PFSK-1 (cell line): Measurements from ENCODE around the gene CYP2R1.

Experiments used
- FOXP2 ChIP-seq: optimal IDR thresholded peaks from 2 replicates; pipeline ENCODE3; 2011; ENCODE audit warnings: borderline replicate concordance, control low read depth, inconsistent platforms; ENCODE audit not compliant: insufficient read depth; ENCODE audit errors: extremely low read length, extremely low read depth
- POLR2AphosphoS5 ChIP-seq: IDR thresholded peaks from 2 replicates; pipeline ENCODE4 v1.6.1; 2012; ENCODE audit warnings: low read depth, mild to moderate bottlenecking, control low read depth, low read length, moderate library complexity
- REST ChIP-seq, 2 experiments: IDR thresholded peaks; 2 replicates each; pipeline versions ENCODE4 v1.6.1 to v1.8.0; 2011 to 2012; ENCODE audit warnings: low read depth in 2 of 2, low read length in 2 of 2, control low read depth in 1 of 2, inconsistent platforms in 1 of 2, mild to moderate bottlenecking in 1 of 2, moderate library complexity in 1 of 2; ENCODE audit not compliant: insufficient read depth in 1 of 2
- SIN3A ChIP-seq: IDR thresholded peaks from 2 replicates; pipeline ENCODE4 v1.6.1; 2012; ENCODE audit warnings: mild to moderate bottlenecking, low read length, moderate library complexity, borderline replicate concordance; ENCODE audit not compliant: insufficient read depth
- TAF1 ChIP-seq: IDR thresholded peaks from 2 replicates; pipeline ENCODE4 v1.6.1; 2012; ENCODE audit warnings: low read length, control low read depth, borderline replicate concordance; ENCODE audit not compliant: insufficient read depth

The CYP2R1 gene

GRCh38 chr11:14835496-14836492 lies 56.2 kb downstream of the CYP2R1 start:
- TF ChIP-seq POLR2AphosphoS5 (no peak), REST (IDR thresholded peaks at IDR 0.05; ENCODE audit: insufficient read depth in 1 of 2, low read depth in 2 of 2, low read length in 2 of 2) (no peak), FOXP2 (no peak), SIN3A (no peak), TAF1 (no peak)
